Smooth muscle cell (in vitro differentiated cells): ENCODE data around the gene PHACTR3. TPM values are rescaled to one million over a fixed set of nuclear protein-coding genes. Genes with fewer than 3 reads are reported as not detected.

ENCODE experiments used
- DNase-seq: peaks from one replicate; lab custom pipeline; 2025; ENCODE audit not compliant: unreplicated experiment; lab: John Stamatoyannopoulos, UW
- H2AFZ ChIP-seq: fragments of 200-600 bp; sonication (generic); 2 replicates; pipeline ENCODE4 v1.6.0; 2016; ENCODE audit warnings: antibody characterized with exemption, low read depth, mild to moderate bottlenecking
- H3F3A ChIP-seq: fragments of 200-600 bp; sonication (generic); 2 replicates; pipeline ENCODE4 v1.6.0; 2017; ENCODE audit warnings: antibody characterized with exemption, low read depth
- H3K27ac ChIP-seq: fragments of 200-600 bp; sonication (generic); 2 replicates; pipeline ENCODE4 v1.5.1; 2016; ENCODE audit warnings: low read depth, mild to moderate bottlenecking
- H3K27me3 ChIP-seq: fragments of 200-600 bp; sonication (generic); 2 replicates; pipeline ENCODE4 v1.6.1; 2016; ENCODE audit warnings: low read depth, mild to moderate bottlenecking
- H3K36me3 ChIP-seq: fragments of 200-600 bp; sonication (generic); 2 replicates; pipeline ENCODE4 v1.5.1; 2016; ENCODE audit warnings: low read depth
- H3K4me1 ChIP-seq: fragments of 200-600 bp; sonication (generic); 2 replicates; pipeline ENCODE4 v1.5.1; 2016; ENCODE audit warnings: low read depth
- H3K4me2 ChIP-seq: fragments of 200-600 bp; sonication (generic); 2 replicates; pipeline ENCODE4 v1.6.0; 2016; ENCODE audit warnings: mild to moderate bottlenecking
- H3K4me3 ChIP-seq: fragments of 200-600 bp; sonication (generic); 2 replicates; pipeline ENCODE4 v1.5.1; 2016; ENCODE audit warnings: mild to moderate bottlenecking
- H3K79me2 ChIP-seq: fragments of 200-600 bp; sonication (generic); 2 replicates; pipeline ENCODE4 v1.6.0; 2016; ENCODE audit warnings: low read depth, mild to moderate bottlenecking
- H3K9ac ChIP-seq: fragments of 200-600 bp; sonication (generic); 2 replicates; pipeline ENCODE4 v1.6.0; 2016; ENCODE audit warnings: low read depth
- H3K9me3 ChIP-seq: fragments of 200-600 bp; sonication (generic); replicated peaks from 2 replicates; pipeline ENCODE4 v1.5.1; 2016; ENCODE audit warnings: low read depth
- H4K20me1 ChIP-seq: fragments of 200-600 bp; sonication (generic); 2 replicates; pipeline ENCODE4 v1.6.0; 2016; ENCODE audit warnings: low read depth
- WGBS: methylation state at CpG from one replicate; pipeline ENCODE4 v1.1.7; 2016; ENCODE audit warnings: low lambda C conversion rate; 5-methylcytosine and 5-hydroxymethylcytosine counted together
- polyA plus RNA-seq: library from polyadenylated mRNA; unstranded; fragments of >200 nt; fragmentation: Nextera tagmentation; extraction: Ambion mirVana; gene quantifications from 2 replicates; pipeline ENCODE4 v1.2.1, GENCODE V29; 2016
- total RNA-seq: library from RNA; depleted of rRNA; stranded (reverse); fragments of >200 nt; gene quantifications from 2 replicates; pipeline ENCODE4 v1.2.3, GENCODE V29; 2014
- TF ChIP-seq, protein P1 (sequence below): fragments of 200-600 bp; sonication (generic); IDR thresholded peaks from 2 replicates; pipeline ENCODE4 v1.5.1; 2017; ENCODE audit warnings: borderline replicate concordance, mild to moderate bottlenecking, antibody characterized with exemption; ENCODE audit not compliant: insufficient read depth, poor library complexity, severe bottlenecking

PHACTR3 gene
- total and polyA plus RNA-seq, 2 experiments from 2014 or later, result 0.76 to 2.6 TPM

DNA sequence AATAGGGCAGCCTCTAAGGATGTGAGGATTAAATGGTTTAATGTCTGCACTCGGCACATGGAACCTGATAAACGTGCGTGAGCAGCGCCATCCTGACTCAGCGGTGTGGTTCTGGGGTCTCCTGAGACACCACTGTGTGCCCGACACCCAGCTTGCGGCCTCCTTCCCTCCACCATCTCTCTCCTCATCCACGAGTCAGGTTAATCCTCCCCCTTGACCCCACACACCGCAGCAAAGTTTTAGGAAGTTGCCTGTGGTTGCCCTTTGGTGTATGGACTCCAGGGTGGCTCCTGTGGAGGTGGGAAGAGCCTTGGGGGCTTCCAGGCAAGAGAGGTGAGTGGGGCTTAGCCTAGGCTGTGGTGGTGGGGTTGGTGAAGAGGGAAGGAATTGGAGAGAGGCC, 68.2 kb downstream of the PHACTR3 start:
- Histone ChIP-seq H3F3A (no peaks in the 10 kb centered on the region), H3K4me3 (no peak overlapping the region), H3K27ac (no peak overlapping the region), H3K9ac (no peak overlapping the region), H3K4me1 (no peaks in the 10 kb centered on the region), H3K36me3 (no peaks in the 10 kb centered on the region), H4K20me1 (no peaks in the 10 kb centered on the region), H3K27me3 (no peaks in the 10 kb centered on the region), H3K9me3 (peaks cover 5% of the 10 kb centered on the region), H2AFZ (no peak overlapping the region), H3K79me2 (no peaks in the 10 kb centered on the region), H3K4me2 (no peak overlapping the region)
- TF ChIP-seq, protein P1, sequence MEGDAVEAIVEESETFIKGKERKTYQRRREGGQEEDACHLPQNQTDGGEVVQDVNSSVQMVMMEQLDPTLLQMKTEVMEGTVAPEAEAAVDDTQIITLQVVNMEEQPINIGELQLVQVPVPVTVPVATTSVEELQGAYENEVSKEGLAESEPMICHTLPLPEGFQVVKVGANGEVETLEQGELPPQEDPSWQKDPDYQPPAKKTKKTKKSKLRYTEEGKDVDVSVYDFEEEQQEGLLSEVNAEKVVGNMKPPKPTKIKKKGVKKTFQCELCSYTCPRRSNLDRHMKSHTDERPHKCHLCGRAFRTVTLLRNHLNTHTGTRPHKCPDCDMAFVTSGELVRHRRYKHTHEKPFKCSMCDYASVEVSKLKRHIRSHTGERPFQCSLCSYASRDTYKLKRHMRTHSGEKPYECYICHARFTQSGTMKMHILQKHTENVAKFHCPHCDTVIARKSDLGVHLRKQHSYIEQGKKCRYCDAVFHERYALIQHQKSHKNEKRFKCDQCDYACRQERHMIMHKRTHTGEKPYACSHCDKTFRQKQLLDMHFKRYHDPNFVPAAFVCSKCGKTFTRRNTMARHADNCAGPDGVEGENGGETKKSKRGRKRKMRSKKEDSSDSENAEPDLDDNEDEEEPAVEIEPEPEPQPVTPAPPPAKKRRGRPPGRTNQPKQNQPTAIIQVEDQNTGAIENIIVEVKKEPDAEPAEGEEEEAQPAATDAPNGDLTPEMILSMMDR, result no peak
- no peak for DNase-seq
- 75% methylated on average over 9 of the region's 9 CpGs for WGBS

DNA sequence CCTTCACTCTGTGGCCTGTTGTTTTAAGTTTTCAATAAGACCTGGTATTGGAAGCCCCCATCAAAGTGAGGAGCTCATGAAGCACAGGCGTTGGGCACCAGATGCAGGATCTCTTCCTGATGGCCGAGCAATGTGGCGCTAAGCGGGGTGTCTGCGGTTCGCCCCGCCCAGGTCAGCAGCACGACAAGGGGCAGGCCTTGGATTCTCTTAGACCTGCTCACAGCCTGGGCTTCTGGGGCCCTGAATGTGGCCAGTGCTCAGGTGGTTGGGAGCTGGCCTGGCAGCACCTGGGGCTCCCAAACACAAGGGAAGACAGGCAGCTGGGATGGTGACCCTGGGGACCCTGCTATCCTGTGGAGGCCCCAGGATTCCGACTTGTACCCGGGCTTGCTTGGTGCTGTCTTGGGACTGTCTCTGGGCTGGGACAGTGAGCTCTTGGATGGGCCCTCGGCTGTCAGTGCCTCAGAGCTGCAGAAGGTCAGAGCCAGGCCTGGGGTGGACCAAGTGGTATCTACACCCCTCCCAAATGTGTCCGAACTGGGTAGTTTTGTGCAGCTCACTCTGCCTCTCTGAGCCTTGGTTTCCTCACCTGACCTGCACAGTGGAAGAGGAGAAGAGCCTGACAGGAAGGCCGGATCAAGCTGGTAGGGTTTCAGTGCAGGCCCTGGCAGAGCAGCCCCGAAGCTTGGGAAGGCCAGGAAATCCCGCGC, 69.1 kb downstream of the PHACTR3 start:
- Histone ChIP-seq H3F3A (no peaks in the 10 kb centered on the region), H3K79me2 (no peaks in the 10 kb centered on the region), H3K4me2 (no peak overlapping the region), H3K4me1 (no peaks in the 10 kb centered on the region), H3K9ac (no peak overlapping the region), H3K4me3 (no peak overlapping the region), H4K20me1 (no peaks in the 10 kb centered on the region), H3K27me3 (no peaks in the 10 kb centered on the region), H3K27ac (no peak overlapping the region), H3K36me3 (no peaks in the 10 kb centered on the region), H2AFZ (no peak overlapping the region), H3K9me3 (peaks cover 5% of the 10 kb centered on the region)
- TF ChIP-seq, protein P1, result no peak
- 88% methylated on average over 16 of the region's 16 CpGs for WGBS
- DNase-seq, result no peak

DNA sequence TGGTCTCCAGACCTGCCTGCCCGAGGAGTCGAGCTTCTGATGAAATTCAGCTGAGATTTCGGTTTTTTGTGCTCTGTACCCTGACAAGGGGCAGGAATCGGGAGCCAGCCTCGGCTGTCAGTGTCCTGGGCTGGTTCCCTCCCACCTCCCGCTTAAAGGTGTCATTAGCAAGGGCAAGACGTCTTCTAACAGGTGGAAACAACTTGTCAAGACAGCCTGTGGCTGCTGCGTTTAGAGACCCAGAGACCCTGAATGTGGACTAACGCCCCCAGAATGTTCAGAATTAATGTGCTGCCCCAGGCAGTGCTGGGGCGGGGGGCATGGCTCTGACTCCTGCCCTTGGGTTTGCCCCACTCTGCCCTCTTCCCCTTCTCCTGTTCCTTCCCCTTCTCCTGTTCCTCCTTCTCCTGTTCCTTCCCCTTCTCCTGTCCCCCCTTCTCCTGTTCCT, 69.7 kb downstream of the PHACTR3 start:
- H3K4me1 ChIP-seq, result no peaks in the 10 kb centered on the region
- no peak overlapping the region for H3K9ac ChIP-seq
- no peaks in the 10 kb centered on the region for H3K79me2 ChIP-seq
- no peak overlapping the region for H2AFZ ChIP-seq
- H3F3A ChIP-seq, result no peaks in the 10 kb centered on the region
- no peak for DNase-seq
- WGBS, result 75% methylated on average over 10 of the region's 10 CpGs
- H3K9me3 ChIP-seq, result peaks cover 5% of the 10 kb centered on the region
- no peak overlapping the region for H3K27ac ChIP-seq
- no peak overlapping the region for H3K4me2 ChIP-seq
- H4K20me1 ChIP-seq, result no peaks in the 10 kb centered on the region
- H3K36me3 ChIP-seq, result no peaks in the 10 kb centered on the region
- TF ChIP-seq, protein P1, result no peak
- H3K4me3 ChIP-seq, result no peak overlapping the region
- no peaks in the 10 kb centered on the region for H3K27me3 ChIP-seq

DNA sequence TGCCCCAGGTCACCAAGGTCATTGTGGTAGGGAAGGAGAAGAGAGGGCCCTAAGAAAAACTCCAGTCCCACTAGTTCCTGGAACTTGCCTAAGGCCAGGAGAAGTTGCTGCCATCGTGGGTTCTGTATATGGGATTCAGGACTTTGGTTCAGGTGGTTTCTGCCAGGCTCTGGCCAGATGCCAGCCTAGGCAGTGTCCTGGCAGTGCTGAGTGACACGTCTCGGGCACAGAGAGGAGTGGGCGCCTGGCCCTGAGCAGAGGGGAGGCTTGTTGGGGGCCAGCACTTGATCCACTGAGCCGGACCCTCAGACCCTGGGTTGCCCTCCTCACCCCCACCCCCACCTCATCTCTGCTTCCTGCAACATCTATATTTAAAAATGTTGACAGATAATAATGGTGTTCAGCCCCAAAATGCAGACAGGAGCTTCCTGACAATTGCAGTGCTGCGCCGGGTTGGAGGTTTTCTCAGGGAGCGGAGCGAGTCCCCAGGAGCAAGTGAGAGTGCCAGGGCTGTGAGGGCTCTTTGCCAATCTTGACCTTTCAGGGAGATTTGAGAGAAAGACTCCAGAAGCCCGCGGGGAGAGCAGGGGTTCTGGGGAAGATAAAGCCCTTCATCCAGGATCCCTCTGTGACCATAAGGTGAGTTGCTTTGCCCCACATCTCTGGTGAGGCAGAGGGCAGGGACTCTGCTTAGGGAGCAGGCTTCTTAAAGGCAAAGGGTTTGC, 71.9 kb downstream of the PHACTR3 start:
- DNase-seq, result no peak
- TF ChIP-seq, protein P1, result no peak
- no peak overlapping the region for H3K9ac ChIP-seq
- H3K4me1 ChIP-seq, result no peaks in the 10 kb centered on the region
- 86% methylated on average over 11 of the region's 11 CpGs for WGBS
- no peaks in the 10 kb centered on the region for H3F3A ChIP-seq
- no peaks in the 10 kb centered on the region for H3K79me2 ChIP-seq
- H3K27ac ChIP-seq, result no peak overlapping the region
- H3K4me2 ChIP-seq, result no peak overlapping the region
- no peaks in the 10 kb centered on the region for H4K20me1 ChIP-seq
- no peak overlapping the region for H3K4me3 ChIP-seq
- H3K27me3 ChIP-seq, result no peaks in the 10 kb centered on the region
- H2AFZ ChIP-seq, result no peak overlapping the region
- peaks cover 3% of the 10 kb centered on the region for H3K9me3 ChIP-seq
- no peaks in the 10 kb centered on the region for H3K36me3 ChIP-seq
